IPS-15b (cell line): ENCODE data around the gene EPB42.

ENCODE experiments used
- H3K27me3 ChIP-seq: one replicate; pipeline ENCODE4 v1.6.1; 2013; ENCODE audit warnings: low read length; ENCODE audit not compliant: control insufficient read depth, insufficient read depth
- H3K36me3 ChIP-seq: one replicate; pipeline ENCODE4 v1.6.1; 2013; ENCODE audit warnings: low read length; ENCODE audit not compliant: control insufficient read depth, insufficient read depth
- H3K4me1 ChIP-seq: one replicate; pipeline ENCODE4 v1.6.1; 2013; ENCODE audit warnings: mild to moderate bottlenecking, low read length; ENCODE audit not compliant: control insufficient read depth, insufficient read depth
- H3K4me3 ChIP-seq: one replicate; pipeline ENCODE4 v1.5.1; 2013; ENCODE audit warnings: low read depth, low read length
- H3K9ac ChIP-seq: one replicate; pipeline ENCODE4 v1.6.1; 2013; ENCODE audit warnings: low read depth, mild to moderate bottlenecking, low read length
- H3K9me3 ChIP-seq: one replicate; pipeline ENCODE4 v1.6.1; 2013; ENCODE audit warnings: mild to moderate bottlenecking, low read length; ENCODE audit not compliant: control insufficient read depth, insufficient read depth

The EPB42 gene

GRCh38 chr15:43251871-43252250 lies 31.0 kb upstream of the EPB42 start:
- Histone ChIP-seq H3K27me3 (no peaks in the 10 kb centered on the region), H3K9ac (no peak overlapping the region), H3K9me3 (no peaks in the 10 kb centered on the region), H3K36me3 (no peaks in the 10 kb centered on the region), H3K4me3 (no peak overlapping the region), H3K4me1 (no peaks in the 10 kb centered on the region)

- Histone ChIP-seq H3K9ac (no peak overlapping the region), H3K9me3 (no peaks in the 10 kb centered on the region), H3K27me3 (no peaks in the 10 kb centered on the region), H3K4me1 (no peaks in the 10 kb centered on the region), H3K36me3 (no peaks in the 10 kb centered on the region), H3K4me3 (no peak overlapping the region)
Measured at GRCh38 chr15:43251185-43251870, 30.5 kb upstream of the EPB42 start.

- no peak overlapping the region for H3K9ac ChIP-seq
- H3K4me1 ChIP-seq: no peaks in the 10 kb centered on the region
- H3K27me3 ChIP-seq: no peaks in the 10 kb centered on the region
- no peak overlapping the region for H3K4me3 ChIP-seq
- no peaks in the 10 kb centered on the region for H3K36me3 ChIP-seq
- H3K9me3 ChIP-seq: no peaks in the 10 kb centered on the region
Measured at GRCh38 chr15:43250785-43251184, 30.0 kb upstream of the EPB42 start.

GRCh38 chr15:43249699-43250203 lies 28.9 kb upstream of the EPB42 start:
- Histone ChIP-seq H3K36me3 (no peaks in the 10 kb centered on the region), H3K4me1 (no peaks in the 10 kb centered on the region), H3K9me3 (no peaks in the 10 kb centered on the region), H3K9ac (no peak overlapping the region), H3K4me3 (no peak overlapping the region), H3K27me3 (no peaks in the 10 kb centered on the region)

- no peak overlapping the region for H3K9ac ChIP-seq
- no peaks in the 10 kb centered on the region for H3K4me1 ChIP-seq
Measured at GRCh38 chr15:43249236-43249635, 28.4 kb upstream of the EPB42 start.

GRCh38 chr15:43246261-43246774 lies 25.5 kb upstream of the EPB42 start:
- H3K9ac ChIP-seq: no peak overlapping the region
- H3K9me3 ChIP-seq: no peaks in the 10 kb centered on the region
- no peaks in the 10 kb centered on the region for H3K27me3 ChIP-seq
- no peaks in the 10 kb centered on the region for H3K36me3 ChIP-seq
- no peak overlapping the region for H3K4me3 ChIP-seq
- H3K4me1 ChIP-seq: no peaks in the 10 kb centered on the region

More at GRCh38 chr15:43249236-43249635, 28.4 kb upstream of the EPB42 start:
- Histone ChIP-seq H3K4me3 (no peak overlapping the region), H3K27me3 (no peaks in the 10 kb centered on the region), H3K9me3 (no peaks in the 10 kb centered on the region), H3K36me3 (no peaks in the 10 kb centered on the region)

GRCh38 chr15:43244092-43244491 lies 23.3 kb upstream of the EPB42 start:
- H3K4me1 ChIP-seq: no peaks in the 10 kb centered on the region
- no peaks in the 10 kb centered on the region for H3K36me3 ChIP-seq
- no peaks in the 10 kb centered on the region for H3K9me3 ChIP-seq
- H3K9ac ChIP-seq: no peak overlapping the region
- H3K4me3 ChIP-seq: no peak overlapping the region
- no peaks in the 10 kb centered on the region for H3K27me3 ChIP-seq

- Histone ChIP-seq H3K36me3 (no peaks in the 10 kb centered on the region), H3K9ac (no peak overlapping the region), H3K4me1 (no peaks in the 10 kb centered on the region), H3K27me3 (no peaks in the 10 kb centered on the region), H3K4me3 (no peak overlapping the region), H3K9me3 (no peaks in the 10 kb centered on the region)
Measured at GRCh38 chr15:43243020-43243645, 22.3 kb upstream of the EPB42 start.

- Histone ChIP-seq H3K4me1 (no peaks in the 10 kb centered on the region), H3K9ac (no peak overlapping the region), H3K4me3 (no peak overlapping the region), H3K9me3 (no peaks in the 10 kb centered on the region), H3K36me3 (no peaks in the 10 kb centered on the region), H3K27me3 (no peaks in the 10 kb centered on the region)
Measured at GRCh38 chr15:43242616-43243015, 21.8 kb upstream of the EPB42 start.

GRCh38 chr15:43241100-43241499 lies 20.3 kb upstream of the EPB42 start:
- Histone ChIP-seq H3K9ac (no peak overlapping the region), H3K4me1 (no peaks in the 10 kb centered on the region), H3K4me3 (no peak overlapping the region), H3K9me3 (no peaks in the 10 kb centered on the region), H3K36me3 (no peaks in the 10 kb centered on the region), H3K27me3 (no peaks in the 10 kb centered on the region)

- Histone ChIP-seq H3K4me1 (no peaks in the 10 kb centered on the region), H3K9ac (no peak overlapping the region), H3K4me3 (no peak overlapping the region), H3K27me3 (no peaks in the 10 kb centered on the region), H3K9me3 (no peaks in the 10 kb centered on the region), H3K36me3 (no peaks in the 10 kb centered on the region)
Measured at GRCh38 chr15:43239732-43240491, 19.1 kb upstream of the EPB42 start.
